Aorta (tissue), 5 donors: ENCODE measurements around the gene TPD52L1. TPM values are rescaled to one million over a fixed set of nuclear protein-coding genes. Genes with fewer than 3 reads are reported as not detected.
A peak's percentile ranks its signal among the peaks of the same experiment; 100 is the strongest.
"Not testable (repeated sequence)": the region's sequence is repeated elsewhere in the genome, so short reads cannot be mapped to it uniquely, and the experiment has no call there.

Experiments
- ATAC-seq: fragments of 200-7000 bp; cut with Tn5 transposase; one replicate; pipeline ENCODE4 v1.9.1; 2022; ENCODE audit warnings: moderate library complexity; ENCODE audit not compliant: low FRiP score
- DNase-seq, 2 donors: peaks; one replicate each; pipeline ENCODE4 v3.0.0-alpha.2; 2020
- H3K27ac ChIP-seq, 2 donors: one replicate each; pipeline ENCODE4 v1.5.1; 2013; ENCODE audit warnings: low read length in 2 of 2, mild to moderate bottlenecking in 2 of 2, moderate library complexity in 2 of 2, control low read depth in 1 of 2, inconsistent platforms in 1 of 2, low read depth in 1 of 2
- H3K27me3 ChIP-seq, 2 donors: one replicate each; pipeline ENCODE4 v1.6.1; 2013; ENCODE audit warnings: control low read depth in 1 of 2, low read length in 1 of 2, mild to moderate bottlenecking in 1 of 2, moderate library complexity in 1 of 2; ENCODE audit not compliant: insufficient read depth in 2 of 2, control insufficient read depth in 1 of 2
- H3K36me3 ChIP-seq, 2 donors: one replicate each; pipeline ENCODE4 v1.6.1; 2013; ENCODE audit warnings: control low read depth in 1 of 2, low read length in 1 of 2, mild to moderate bottlenecking in 1 of 2; ENCODE audit not compliant: insufficient read depth in 2 of 2, control insufficient read depth in 1 of 2
- H3K4me1 ChIP-seq, 2 donors: one replicate each; pipeline ENCODE4 v1.6.1; 2013; ENCODE audit warnings: low read length in 2 of 2, control low read depth in 1 of 2, mild to moderate bottlenecking in 1 of 2, moderate library complexity in 1 of 2; ENCODE audit not compliant: insufficient read depth in 2 of 2, control insufficient read depth in 1 of 2
- H3K4me3 ChIP-seq, 2 donors: one replicate each; pipeline ENCODE4 v1.5.1; 2013; ENCODE audit warnings: low read length in 2 of 2, control low read depth in 1 of 2, mild to moderate bottlenecking in 1 of 2
- H3K9me3 ChIP-seq: one replicate; pipeline ENCODE4 v1.6.1; 2013; ENCODE audit warnings: mild to moderate bottlenecking, low read length; ENCODE audit not compliant: control insufficient read depth
- WGBS, 2 donors: extraction: QIAGEN DNeasy Blood & Tissue Kit; methylation state at CpG; one replicate each; pipeline ENCODE4 v1.1.7; 2013; 5-methylcytosine and 5-hydroxymethylcytosine counted together
- intact Hi-C, 2 donors: fragments of 100-400 bp; cut with DNase I; formaldehyde crosslinking; loops; one replicate each; pipeline versions ENCODE4 v1.14.2 to v1.15.0; 2022
- polyA plus RNA-seq, 2 donors: library from polyadenylated mRNA; stranded (reverse); fragments of 200-250 nt; gene quantifications; one replicate each; pipeline ENCODE4 v1.2.3, GENCODE V29; 2013
- total RNA-seq, 2 donors: library from RNA; stranded (reverse); fragmentation: NEBNext Ultra II Directional; extraction: Animal tissue kit (Norgen Biotek cat#: 25700); gene quantifications; one replicate each; pipeline ENCODE4 v1.2.1, GENCODE V29; 2021
- donor health status: healthy with polysubstance abuse.
- donor health status: Bipolar disorder and iron deficiency.
- donor health status: DM: no; HTN: no; CAD: no.
- donor health status: DM: no; HTN: no; CAD: no.
- donor health status: DM: yes; HTN: yes; CAD: no.

TPD52L1 gene
- total and polyA plus RNA-seq, 4 donors = 25.5 to 78.0 (median 46.5) TPM

GRCh38 chr6:125154118-125154760 is 666 bp downstream of the TPD52L1 start:
- no peaks in the 10 kb centered on the region for H3K9me3 ChIP-seq
- H3K27ac ChIP-seq = peak overlapping the region in 1 of 2 donors; percentile 15
- DNase-seq (peak; percentile 48 to 84), ATAC-seq (peak; percentile 62)
- 3 to 5% methylated on average over 50 of the region's 50 CpGs for WGBS, 2 donors
- H3K36me3 ChIP-seq = no peaks in the 10 kb centered on the region
- no peaks in the 10 kb centered on the region for H3K27me3 ChIP-seq
- intact Hi-C loops = loop anchor here (5.0 to 10.0 kb wide), 6 partner anchors 43 to 613 kb away; partner anchors contain the start of gene HDDC2 (in 1 of the 2)
- H3K4me3 ChIP-seq = peak overlapping the region; percentile 11 to 65
- H3K4me1 ChIP-seq = no peaks in the 10 kb centered on the region

GRCh38 chr6:125154761-125155135 is 1.2 kb downstream of the TPD52L1 start:
- intact Hi-C loops = loop anchor here (5.0 to 10.0 kb wide), 6 partner anchors 43 to 613 kb away; partner anchors contain the start of gene HDDC2 (in 1 of the 2)
- Histone ChIP-seq H3K27me3 (no peaks in the 10 kb centered on the region), H3K9me3 (no peaks in the 10 kb centered on the region), H3K36me3 (no peaks in the 10 kb centered on the region), H3K4me3 (no peak overlapping the region), H3K4me1 (no peaks in the 10 kb centered on the region), H3K27ac (no peak overlapping the region)
- peak; percentile 74 for ATAC-seq
- DNase-seq = no peak
- WGBS, 2 donors = 82 to 89% methylated on average over 14 of the region's 14 CpGs

DNA sequence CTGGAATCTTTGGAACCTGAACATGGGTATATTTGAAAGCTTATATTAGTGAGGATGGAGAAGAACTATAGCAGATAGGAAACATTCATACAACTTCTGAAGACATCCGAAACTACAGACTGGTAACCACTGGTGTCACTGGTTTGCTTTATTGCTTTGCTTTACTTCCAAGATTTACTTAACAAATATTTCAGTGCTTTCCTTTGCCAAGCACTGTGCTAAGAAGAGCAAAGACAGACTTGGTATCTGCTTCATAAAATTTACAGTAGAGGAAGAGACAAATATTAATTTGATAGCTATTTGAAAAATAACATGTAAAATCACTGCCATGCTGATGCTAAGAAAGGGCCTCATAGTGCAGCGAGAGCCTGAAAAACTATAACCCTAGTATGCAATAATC is 1.8 kb downstream of the TPD52L1 start:
- Histone ChIP-seq H3K36me3 (no peaks in the 10 kb centered on the region), H3K4me1 (no peaks in the 10 kb centered on the region), H3K4me3 (no peak overlapping the region), H3K9me3 (no peaks in the 10 kb centered on the region), H3K27ac (no peak overlapping the region), H3K27me3 (no peaks in the 10 kb centered on the region)
- no peak for DNase-seq
- intact Hi-C loops = loop anchor here (10.0 kb wide), 2 partner anchors 69 to 109 kb away; no protein-coding TSS in a partner anchor
- 96 to 97% methylated on average over 2 of the region's 2 CpGs for WGBS, 2 donors
- ATAC-seq = no peak

DNA sequence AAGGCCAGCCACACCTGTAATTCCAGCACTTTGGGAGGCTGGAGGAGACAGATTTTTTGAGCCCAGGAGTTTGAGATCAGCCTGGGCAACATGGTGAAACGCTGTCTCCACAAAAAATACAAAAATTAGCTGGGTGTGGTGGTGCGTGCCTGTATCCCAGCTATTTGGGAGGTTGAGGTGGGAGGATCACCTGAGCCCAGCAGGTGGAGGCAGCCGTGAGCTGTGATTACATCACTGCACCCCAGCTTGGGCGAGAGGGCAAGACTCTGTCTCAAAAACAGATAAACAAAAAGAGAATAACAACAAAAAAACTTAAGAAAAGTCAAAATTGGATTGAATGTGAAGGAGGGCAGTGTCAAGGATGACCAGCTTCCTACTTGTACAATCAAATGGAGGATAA is 2.9 kb downstream of the TPD52L1 start:
- no peak overlapping the region for H3K4me3 ChIP-seq
- no peaks in the 10 kb centered on the region for H3K36me3 ChIP-seq
- no peak overlapping the region for H3K27ac ChIP-seq
- 83 to 99% methylated on average over 4 of the region's 4 CpGs for whole genome bisulfite sequencing, 2 donors
- intact Hi-C loops = loop anchor here (10.0 kb wide), 2 partner anchors 68 to 108 kb away; no protein-coding TSS in a partner anchor
- no peaks in the 10 kb centered on the region for H3K27me3 ChIP-seq
- no peaks in the 10 kb centered on the region for H3K9me3 ChIP-seq
- no peaks in the 10 kb centered on the region for H3K4me1 ChIP-seq
- ATAC-seq (no peak), DNase-seq (no peak)

DNA sequence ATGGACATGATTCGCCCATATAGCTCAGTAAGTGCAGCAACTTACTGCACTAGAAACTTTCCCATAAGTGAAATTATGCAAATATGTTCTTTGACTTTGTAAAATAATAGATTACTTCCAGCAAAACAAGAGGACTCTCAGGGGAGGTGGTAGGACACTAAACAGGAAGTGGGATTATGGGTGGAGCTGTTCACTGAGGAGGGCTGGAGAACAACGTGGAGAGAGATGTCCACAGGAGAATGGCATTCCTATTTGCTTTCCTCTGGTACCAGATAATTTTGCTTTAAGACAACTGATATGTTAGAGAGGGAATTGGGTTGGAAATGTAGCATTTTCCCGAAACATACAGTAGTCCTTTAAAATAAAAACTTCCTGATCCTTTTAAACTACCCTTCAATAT is 3.7 kb downstream of the TPD52L1 start:
- Histone ChIP-seq H3K27me3 (no peaks in the 10 kb centered on the region), H3K27ac (no peak overlapping the region), H3K4me1 (no peaks in the 10 kb centered on the region), H3K9me3 (no peaks in the 10 kb centered on the region), H3K36me3 (no peaks in the 10 kb centered on the region), H3K4me3 (no peak overlapping the region)
- intact Hi-C loops = loop anchor here (10.0 kb wide), 2 partner anchors 68 to 108 kb away; no protein-coding TSS in a partner anchor
- ATAC-seq (no peak), DNase-seq (no peak)
- WGBS, 2 donors = 72% methylated on average over 3 of the region's 3 CpGs

DNA sequence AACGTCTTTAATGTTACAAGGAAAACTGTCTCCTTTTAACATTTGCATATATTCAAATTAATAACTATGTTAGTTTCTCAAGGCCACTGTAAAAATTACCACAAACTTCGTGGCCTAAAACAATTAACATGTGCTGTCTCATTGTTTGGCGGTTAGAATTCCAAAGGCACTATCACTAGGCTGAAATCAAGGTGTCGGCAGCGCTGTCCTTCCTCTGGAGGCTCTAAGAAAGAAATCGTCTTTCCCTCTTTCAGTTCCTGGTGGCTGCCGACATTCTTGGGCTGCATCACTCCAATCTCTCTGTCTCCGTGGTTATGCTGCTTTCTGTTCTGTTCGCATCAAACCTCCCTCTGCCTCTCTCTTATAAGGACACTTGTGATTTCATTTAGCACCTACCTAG is 4.2 kb downstream of the TPD52L1 start:
- H3K9me3 ChIP-seq = no peaks in the 10 kb centered on the region
- ATAC-seq (no peak), DNase-seq (no peak)
- no peaks in the 10 kb centered on the region for H3K36me3 ChIP-seq
- no peak overlapping the region for H3K4me3 ChIP-seq
- H3K4me1 ChIP-seq = no peaks in the 10 kb centered on the region
- 86 to 87% methylated on average over 9 of the region's 9 CpGs for WGBS, 2 donors
- no peaks in the 10 kb centered on the region for H3K27me3 ChIP-seq
- no peak overlapping the region for H3K27ac ChIP-seq
- intact Hi-C loops = loop anchor here (10.0 kb wide), 2 partner anchors 67 to 107 kb away; no protein-coding TSS in a partner anchor

- H3K36me3 ChIP-seq, H3K27ac ChIP-seq, H3K27me3 ChIP-seq, H3K4me3 ChIP-seq, H3K9me3 ChIP-seq, intact Hi-C loops, H3K4me1 ChIP-seq, DNase-seq, ATAC-seq: not testable (repeated sequence)
- WGBS, 2 donors = 98 to 99% methylated on average over 4 of the region's 4 CpGs
Measured at GRCh38 chr6:125163339-125163738, 9.8 kb downstream of the TPD52L1 start.

DNA sequence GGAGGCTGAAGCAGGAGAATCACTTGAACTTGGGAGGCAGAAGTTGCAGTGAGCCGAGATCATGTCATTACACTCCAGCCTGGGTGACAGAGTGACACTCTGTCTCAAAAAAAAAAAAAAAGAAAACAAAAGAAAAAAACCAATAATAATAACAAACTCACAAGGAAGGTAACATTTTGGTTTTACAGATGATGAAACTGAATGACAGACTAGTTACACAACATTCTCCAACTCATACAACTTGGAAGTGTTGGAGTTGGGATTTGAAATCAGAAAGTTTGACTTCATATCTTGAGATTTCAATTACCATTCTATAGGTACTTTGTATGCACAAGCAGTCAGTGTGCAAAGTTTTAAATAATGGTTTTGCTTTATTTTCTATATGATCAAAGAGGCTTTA is 10.2 kb downstream of the TPD52L1 start:
- Histone ChIP-seq H3K4me3 (no peak overlapping the region), H3K27me3 (no peaks in the 10 kb centered on the region), H3K36me3 (no peaks in the 10 kb centered on the region), H3K27ac (no peak overlapping the region), H3K4me1 (no peaks in the 10 kb centered on the region), H3K9me3 (no peaks in the 10 kb centered on the region)
- no peak for ATAC-seq
- intact Hi-C loops = no loop called here
- WGBS, 2 donors = 97 to 100% methylated on average over 1 of the region's 1 CpG
- no peak for DNase-seq

GRCh38 chr6:125164696-125165095 is 11.1 kb downstream of the TPD52L1 start:
- WGBS, 2 donors = 78 to 89% methylated on average over 4 of the region's 4 CpGs
- Histone ChIP-seq H3K36me3 (no peaks in the 10 kb centered on the region), H3K27ac (no peak overlapping the region), H3K27me3 (no peaks in the 10 kb centered on the region), H3K4me3 (no peak overlapping the region), H3K4me1 (peaks cover 1 to 5% of the 10 kb centered on the region in 2 donors), H3K9me3 (no peaks in the 10 kb centered on the region)
- DNase-seq = no peak
- ATAC-seq = no peak
- intact Hi-C loops = no loop called here
